Activated CD8-positive, alpha-beta T cell treated with anti-CD3 and anti-CD28 coated beads, Interleukin-2, amount 10 ng/mL, durations not matched to agents 7 days and 5 days (primary cell): ENCODE results near the gene ELMOD3. TPM values are rescaled to one million over a fixed set of nuclear protein-coding genes. Genes with fewer than 3 reads are reported as not detected.
"Not testable (repeated sequence)": the region's sequence is repeated elsewhere in the genome, so short reads cannot be mapped to it uniquely, and the experiment has no call there.

Experiments used
- ATAC-seq: fragments of 150-1000 bp; cut with Tn5 transposase; one replicate; pipeline ENCODE4 v1.10.0; 2021; ENCODE audit warnings: moderate library complexity
- CTCF ChIA-PET: fragments of 350-600 bp; sonication (Branson Sonifier 250); formaldehyde crosslinking; loops from one replicate; lab custom pipeline; 2021; ENCODE audit warnings: antibody characterized with exemption; lab: Charles Lee
- POLR2A ChIA-PET: fragments of 350-600 bp; sonication (Branson Sonifier 250); formaldehyde crosslinking; loops from one replicate; lab custom pipeline; 2021; ENCODE audit warnings: antibody characterized with exemption; lab: Charles Lee
- DNase-seq: peaks from one replicate; pipeline ENCODE4 v3.0.0-alpha.2; 2020
- H3K27ac Mint-ChIP-seq: one replicate; pipeline ENCODE4 v1.8.0; 2021; ENCODE audit warnings: mild to moderate bottlenecking, mixed read lengths
- H3K27me3 Mint-ChIP-seq: one replicate; pipeline ENCODE4 v1.8.0; 2021; ENCODE audit warnings: low read depth, mixed read lengths
- H3K36me3 Mint-ChIP-seq: one replicate; pipeline ENCODE4 v1.8.0; 2021; ENCODE audit warnings: low read depth, mixed read lengths
- H3K4me1 Mint-ChIP-seq: one replicate; pipeline ENCODE4 v1.8.0; 2021; ENCODE audit warnings: low read depth, mixed read lengths
- H3K4me3 Mint-ChIP-seq: one replicate; pipeline ENCODE4 v1.8.0; 2021; ENCODE audit warnings: mild to moderate bottlenecking, mixed read lengths
- H3K9me3 Mint-ChIP-seq: one replicate; pipeline ENCODE4 v1.8.0; 2022; ENCODE audit warnings: mixed read lengths; ENCODE audit not compliant: insufficient read depth
- total RNA-seq, 2 experiments: library from RNA; stranded (reverse); gene quantifications; one replicate each; pipeline ENCODE4 v1.2.3, GENCODE V29; 2021

The ELMOD3 gene
- total RNA-seq, 2 experiments from 2014 or later, result 14.4 to 19.9 TPM

DNA sequence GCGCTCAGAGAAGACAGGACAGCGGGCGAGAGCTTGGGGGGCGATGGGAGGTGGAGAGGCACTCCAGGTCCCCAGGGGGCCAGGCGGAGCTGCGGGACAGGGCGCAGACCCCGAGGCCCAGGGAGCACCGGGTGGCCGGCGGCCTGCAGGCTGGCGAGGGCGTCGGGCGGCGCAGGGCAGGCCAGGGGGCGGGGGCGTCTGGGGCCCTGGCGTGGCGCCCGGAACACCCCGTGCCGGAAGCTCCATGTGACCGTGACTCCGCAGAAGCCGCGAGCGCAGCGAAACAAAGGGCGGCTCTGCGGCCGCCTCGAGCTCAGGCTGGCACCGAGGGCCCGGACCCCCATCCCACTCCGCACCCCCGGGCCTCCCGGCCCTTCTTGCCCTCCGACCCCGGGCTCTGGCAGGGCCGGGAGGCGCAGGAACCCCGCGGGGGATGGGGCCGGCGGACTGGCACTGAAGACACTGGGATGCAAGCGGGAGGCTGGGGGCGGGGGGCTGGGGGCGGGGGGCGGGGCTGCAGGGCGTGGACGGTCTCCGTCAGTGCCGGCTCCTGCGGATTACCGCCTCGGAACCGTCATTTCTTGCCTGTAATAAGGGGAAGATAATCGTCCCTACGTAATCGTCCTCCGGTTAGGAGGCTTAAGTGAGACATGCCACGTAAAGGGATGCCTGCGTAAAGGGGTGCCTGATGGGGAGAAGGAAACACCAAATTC lies 83.1 kb downstream of the ELMOD3 start:
- no peaks in the 10 kb centered on the region for H3K9me3 Mint-ChIP-seq
- H3K27me3 Mint-ChIP-seq, result no peaks in the 10 kb centered on the region
- H3K36me3 Mint-ChIP-seq, result no peaks in the 10 kb centered on the region
- peak overlapping the region; percentile 73 for H3K4me3 Mint-ChIP-seq
- peak; percentile 83 for ATAC-seq
- peaks cover 46% of the 10 kb centered on the region for H3K4me1 Mint-ChIP-seq
- peak; percentile 77 for DNase-seq
- H3K27ac Mint-ChIP-seq, result peak overlapping the region; percentile 88
- POLR2A ChIA-PET, result interaction anchor here (0.6 to 8.3 kb wide), 14 partner anchors 9 to 140 kb away, joined by 3 to 88 read pairs (median 3); partner anchors contain the start of genes MAT2A, SH2D6, TGOLN2 and VAMP8
- CTCF ChIA-PET, result interaction anchor here (0.7 to 2.5 kb wide), 12 partner anchors 10 to 199 kb away, joined by 3 to 12 read pairs (median 3); partner anchors contain the start of genes MAT2A and SH2D6

DNA sequence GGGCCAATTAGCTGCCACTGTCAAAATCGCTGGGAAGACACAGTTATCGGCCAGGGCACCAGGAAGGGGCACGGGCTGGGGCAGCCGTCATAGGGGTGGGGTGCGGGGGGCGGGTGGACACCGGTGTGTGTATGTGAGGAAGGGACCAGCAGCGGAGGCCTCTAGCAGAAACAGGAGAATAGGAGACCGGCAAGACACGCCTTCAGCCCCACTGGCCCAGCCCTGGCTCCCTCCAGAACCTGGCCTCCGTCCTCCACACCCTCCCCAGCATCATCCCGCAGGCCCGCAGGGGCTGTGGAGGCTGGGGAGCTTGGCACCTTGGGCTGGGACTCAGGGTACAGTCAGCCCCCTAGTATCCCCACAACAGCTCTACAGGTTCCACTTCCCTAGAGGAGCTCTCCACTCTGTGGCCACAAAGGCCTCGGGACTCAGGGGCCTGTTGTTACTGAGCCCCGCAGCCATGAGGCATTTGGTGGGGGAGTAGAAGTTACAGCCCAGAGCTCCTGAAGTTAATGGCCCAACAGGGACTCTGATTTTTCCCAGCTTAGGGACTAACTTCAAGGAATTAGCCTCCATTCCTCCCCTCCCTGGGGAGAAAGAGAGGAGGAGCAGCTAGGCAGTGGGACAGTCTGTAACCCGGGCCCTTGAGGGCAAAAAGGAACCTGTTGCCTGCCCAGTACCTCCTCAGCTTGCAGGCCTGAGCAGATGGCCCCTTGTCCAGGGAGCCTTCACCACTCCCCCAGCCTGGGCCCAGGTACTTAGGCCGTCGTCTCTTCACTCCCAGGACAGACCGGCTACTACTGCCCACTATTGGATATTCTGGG lies 83.8 kb downstream of the ELMOD3 start:
- Mint-ChIP-seq H3K27me3 (no peaks in the 10 kb centered on the region), H3K4me1 (peaks cover 46% of the 10 kb centered on the region), H3K27ac (peak overlapping the region; percentile 96), H3K36me3 (no peaks in the 10 kb centered on the region), H3K4me3 (peak overlapping the region; percentile 71), H3K9me3 (no peaks in the 10 kb centered on the region)
- ATAC-seq (no peak), DNase-seq (no peak)
- ChIA-PET CTCF (interaction anchor here (0.7 to 2.5 kb wide), 10 partner anchors 10 to 198 kb away, joined by 3 to 12 read pairs (median 4); partner anchors contain the start of genes MAT2A and SH2D6), POLR2A (interaction anchor here (0.5 to 8.3 kb wide), 13 partner anchors 9 to 679 kb away, joined by 3 to 88 read pairs (median 3); partner anchors contain the start of genes MAT2A, SH2D6, TGOLN2 and VAMP8)

DNA sequence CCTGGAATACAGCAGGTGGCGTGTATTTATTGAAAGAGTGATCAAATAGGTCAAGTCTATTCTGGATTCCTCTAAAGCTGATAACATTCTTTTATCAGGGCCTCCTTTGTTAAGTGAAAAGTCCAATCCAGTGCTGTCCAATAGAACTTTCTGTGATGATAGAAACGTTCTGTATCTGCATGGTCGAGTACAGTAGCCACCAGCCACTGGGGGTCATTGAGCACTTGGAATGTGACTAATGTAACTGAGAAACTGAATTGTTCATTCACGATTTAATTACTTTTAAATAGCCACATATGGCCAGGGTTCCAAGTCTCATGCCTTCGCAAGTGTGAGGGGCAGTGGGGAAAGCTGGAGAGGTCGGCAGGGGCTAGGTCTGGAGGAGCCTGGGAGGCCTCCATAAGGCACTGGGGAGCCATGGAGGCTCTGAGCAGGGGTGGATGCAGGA lies 84.5 kb downstream of the ELMOD3 start:
- DNase-seq (no peak), ATAC-seq (no peak)
- Mint-ChIP-seq H3K9me3 (no peaks in the 10 kb centered on the region), H3K36me3 (no peaks in the 10 kb centered on the region), H3K4me1 (peaks cover 46% of the 10 kb centered on the region), H3K4me3 (peak overlapping the region; percentile 70), H3K27ac (peak overlapping the region; percentile 96), H3K27me3 (no peaks in the 10 kb centered on the region)
- ChIA-PET POLR2A (interaction anchor here (0.6 to 8.3 kb wide), 4 partner anchors 20 to 106 kb away, joined by 3 to 88 read pairs (median 4); partner anchors contain the start of gene MAT2A), CTCF (interaction anchor here (0.7 to 2.5 kb wide), 8 partner anchors 10 to 198 kb away, joined by 3 to 12 read pairs (median 4); partner anchors contain the start of gene MAT2A)

- Mint-ChIP-seq H3K4me1 (peaks cover 46% of the 10 kb centered on the region), H3K27ac (peak overlapping the region; percentile 96), H3K4me3 (peak overlapping the region; percentile 70)
- not testable (repeated sequence) for ATAC-seq, DNase-seq, H3K36me3 Mint-ChIP-seq, H3K9me3 Mint-ChIP-seq, H3K27me3 Mint-ChIP-seq
- CTCF ChIA-PET, result interaction anchor here (0.9 to 2.5 kb wide), 5 partner anchors 11 to 404 kb away, joined by 3 to 8 read pairs (median 5); no protein-coding TSS in a partner anchor
- POLR2A ChIA-PET, result interaction anchor here (1.1 to 8.3 kb wide), 3 partner anchors 20 to 105 kb away, joined by 3 to 88 read pairs (median 4); partner anchors contain the start of gene MAT2A
These were observed 85.0 kb downstream of the ELMOD3 start for GRCh38 chr2:85439569-85439968.

GRCh38 chr2:85439986-85440385 lies 85.4 kb downstream of the ELMOD3 start:
- Mint-ChIP-seq H3K9me3 (no peaks in the 10 kb centered on the region), H3K27me3 (no peaks in the 10 kb centered on the region), H3K36me3 (no peaks in the 10 kb centered on the region), H3K27ac (peak overlapping the region; percentile 96), H3K4me1 (peaks cover 46% of the 10 kb centered on the region), H3K4me3 (peak overlapping the region; percentile 70)
- ChIA-PET CTCF (interaction anchor here (0.9 to 2.5 kb wide), 6 partner anchors 11 to 403 kb away, joined by 3 to 6 read pairs (median 4); partner anchors contain the start of gene TGOLN2), POLR2A (interaction anchor here (1.1 to 8.3 kb wide), 2 partner anchors 21 to 98 kb away, joined by 4 to 88 read pairs; partner anchors contain the start of gene MAT2A)
- DNase-seq (peak; percentile 61), ATAC-seq (peak; percentile 41)

DNA sequence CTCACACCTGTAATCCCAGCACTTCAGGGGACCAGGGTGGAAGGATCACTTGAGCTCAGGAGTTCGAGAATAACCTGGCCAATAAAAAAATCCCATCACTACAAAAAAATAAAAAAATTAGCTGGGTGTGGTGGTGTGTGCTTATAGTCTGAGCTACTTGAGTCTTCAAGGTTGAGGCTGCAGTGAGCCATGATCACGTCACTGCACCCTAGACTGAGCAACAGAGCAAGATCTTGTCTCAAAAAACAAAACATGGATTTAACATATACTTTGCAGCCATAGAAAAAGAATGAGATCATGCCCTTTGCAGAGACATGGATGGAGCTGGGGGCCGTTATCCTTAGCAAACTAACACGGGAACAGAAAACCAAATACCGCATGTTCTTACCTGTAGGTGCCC lies 86.2 kb downstream of the ELMOD3 start:
- POLR2A ChIA-PET, result interaction anchor here (8.3 kb wide), 1 partner anchor 98 kb away, joined by 88 read pairs; the partner anchor contains the start of gene MAT2A
- H3K27ac Mint-ChIP-seq, result no peak overlapping the region

More for the DNA sequence above, 86.2 kb downstream of the ELMOD3 start:
- Mint-ChIP-seq H3K4me3 (no peak overlapping the region), H3K9me3 (no peaks in the 10 kb centered on the region), H3K36me3 (no peaks in the 10 kb centered on the region), H3K27me3 (no peaks in the 10 kb centered on the region), H3K4me1 (peaks cover 46% of the 10 kb centered on the region)
- CTCF ChIA-PET, result interaction anchor here (1.5 to 2.5 kb wide), 5 partner anchors 12 to 113 kb away, joined by 3 to 9 read pairs (median 6); partner anchors contain the start of gene TGOLN2
- DNase-seq (no peak), ATAC-seq (no peak)

Other genes starting within 250 kb of the ELMOD3 start
- not detected for gene TCF7L1, start 221.4 kb upstream of the ELMOD3 start, total RNA-seq
- gene TGOLN2, start 26.8 kb upstream of the ELMOD3 start, total RNA-seq, result 100 to 1,000 TPM; 100 to 102 TPM
- 10 to 100 TPM; 27.8 to 28.4 TPM for gene RETSAT, start 241 bp upstream of the ELMOD3 start, total RNA-seq
- 100 to 1,000 TPM; 282 to 288 TPM for gene CAPG, start 55.6 kb downstream of the ELMOD3 start, total RNA-seq
- gene SH2D6, start 63.9 kb downstream of the ELMOD3 start, total RNA-seq, result under 1 TPM; 0.61 to 0.73 TPM
- 100 to 1,000 TPM; 264 to 273 TPM for gene MAT2A, start 184.4 kb downstream of the ELMOD3 start, total RNA-seq
- gene GGCX, start 206.7 kb downstream of the ELMOD3 start, total RNA-seq, result 10 to 100 TPM; 18.9 to 20.0 TPM
- 100 to 1,000 TPM; 141 to 148 TPM for gene VAMP8, start 222.8 kb downstream of the ELMOD3 start, total RNA-seq
- gene VAMP5, start 229.7 kb downstream of the ELMOD3 start, total RNA-seq, result 10 to 100 TPM; 72.0 to 74.4 TPM
- gene RNF181, start 241.0 kb downstream of the ELMOD3 start, total RNA-seq, result 100 to 1,000 TPM in 1 of 2 experiments, 10 to 100 TPM in 1; 91.0 to 104 TPM
- 1 to 10 TPM; 1.7 to 1.9 TPM for gene TMEM150A, start 247.9 kb downstream of the ELMOD3 start, total RNA-seq